Liver (tissue), 3 donors: ENCODE results near the gene ARHGEF40.

Experiments used
- CTCF ChIP-seq: fragments of 150-350 bp; IDR thresholded peaks from 2 replicates; pipeline ENCODE4 v1.5.1; 2017; ENCODE audit warnings: improper control_type of control experiment, low read depth, low read length; ENCODE audit not compliant: missing input control
- HNF4G ChIP-seq: IDR thresholded peaks from 2 replicates; pipeline ENCODE4 v1.6.1; 2016; ENCODE audit warnings: antibody characterized with exemption
- RAD21 ChIP-seq, 2 donors: IDR thresholded peaks; 2 replicates each; pipeline ENCODE4 v1.6.1; 2016; ENCODE audit warnings: antibody characterized with exemption in 2 of 2, mild to moderate bottlenecking in 2 of 2
- TAF1 ChIP-seq: conservative IDR thresholded peaks from 2 replicates; pipeline ENCODE4 v1.6.1; 2016; ENCODE audit warnings: antibody characterized with exemption, mild to moderate bottlenecking
- YY1 ChIP-seq: IDR thresholded peaks from 2 replicates; pipeline ENCODE4 v1.6.1; 2016; ENCODE audit warnings: antibody characterized with exemption, mild to moderate bottlenecking
- ZBTB33 ChIP-seq: IDR thresholded peaks from 2 replicates; pipeline ENCODE4 v1.6.1; 2016; ENCODE audit warnings: antibody characterized with exemption
- donor health status: healthy.
- donor health status: healthy.

GRCh38 chr14:21090940-21091663, 21.0 kb downstream of the ARHGEF40 start:
- TF ChIP-seq CTCF (no peak), TAF1 (no peak), YY1 (no peak), HNF4G (no peak), ZBTB33 (no peak), RAD21 (IDR thresholded peaks at IDR 0.05) (no peak)
